Uterus (tissue), 2 donors: Measurements from ENCODE around the gene ABCC3.

Experiments used
- POLR2A ChIP-seq, 2 donors: fragments of 450-650 bp; IDR thresholded peaks; one replicate each; pipeline ENCODE4 v1.6.1; 2016; ENCODE audit warnings: antibody characterized with exemption in 2 of 2, mild to moderate bottlenecking in 1 of 2, moderate library complexity in 1 of 2
- TF ChIP-seq, protein P1 (sequence below), 4 experiments: fragments of 200-600 bp in 2 of 4; fragments of 450-650 bp in 2 of 4; sonication (generic) in 2 of 4; IDR thresholded peaks; one replicate each; pipeline ENCODE4 v1.5.1; 2016 to 2019; ENCODE audit warnings: antibody characterized with exemption in 4 of 4, mild to moderate bottlenecking in 2 of 4, moderate library complexity in 1 of 4

DNA sequence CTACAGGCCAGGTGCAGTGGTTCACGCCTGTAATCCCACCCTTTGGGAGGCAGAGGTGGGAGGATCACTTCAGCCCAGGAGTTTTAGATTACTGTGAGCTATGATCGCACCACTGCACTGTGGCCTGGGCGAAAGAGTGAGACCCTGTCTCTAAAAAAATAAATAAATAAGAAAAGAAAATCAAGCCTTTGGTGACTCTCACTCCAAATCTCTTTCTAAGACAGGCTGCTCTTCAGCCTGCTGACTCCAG is 976 bp downstream of the ABCC3 start:
- TF ChIP-seq POLR2A (IDR thresholded peaks at IDR 0.05): no peak
- TF ChIP-seq, protein P1, sequence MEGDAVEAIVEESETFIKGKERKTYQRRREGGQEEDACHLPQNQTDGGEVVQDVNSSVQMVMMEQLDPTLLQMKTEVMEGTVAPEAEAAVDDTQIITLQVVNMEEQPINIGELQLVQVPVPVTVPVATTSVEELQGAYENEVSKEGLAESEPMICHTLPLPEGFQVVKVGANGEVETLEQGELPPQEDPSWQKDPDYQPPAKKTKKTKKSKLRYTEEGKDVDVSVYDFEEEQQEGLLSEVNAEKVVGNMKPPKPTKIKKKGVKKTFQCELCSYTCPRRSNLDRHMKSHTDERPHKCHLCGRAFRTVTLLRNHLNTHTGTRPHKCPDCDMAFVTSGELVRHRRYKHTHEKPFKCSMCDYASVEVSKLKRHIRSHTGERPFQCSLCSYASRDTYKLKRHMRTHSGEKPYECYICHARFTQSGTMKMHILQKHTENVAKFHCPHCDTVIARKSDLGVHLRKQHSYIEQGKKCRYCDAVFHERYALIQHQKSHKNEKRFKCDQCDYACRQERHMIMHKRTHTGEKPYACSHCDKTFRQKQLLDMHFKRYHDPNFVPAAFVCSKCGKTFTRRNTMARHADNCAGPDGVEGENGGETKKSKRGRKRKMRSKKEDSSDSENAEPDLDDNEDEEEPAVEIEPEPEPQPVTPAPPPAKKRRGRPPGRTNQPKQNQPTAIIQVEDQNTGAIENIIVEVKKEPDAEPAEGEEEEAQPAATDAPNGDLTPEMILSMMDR (IDR thresholded peaks at IDR 0.05): no peak
